ENCODE data around the gene C17orf58.

DNA sequence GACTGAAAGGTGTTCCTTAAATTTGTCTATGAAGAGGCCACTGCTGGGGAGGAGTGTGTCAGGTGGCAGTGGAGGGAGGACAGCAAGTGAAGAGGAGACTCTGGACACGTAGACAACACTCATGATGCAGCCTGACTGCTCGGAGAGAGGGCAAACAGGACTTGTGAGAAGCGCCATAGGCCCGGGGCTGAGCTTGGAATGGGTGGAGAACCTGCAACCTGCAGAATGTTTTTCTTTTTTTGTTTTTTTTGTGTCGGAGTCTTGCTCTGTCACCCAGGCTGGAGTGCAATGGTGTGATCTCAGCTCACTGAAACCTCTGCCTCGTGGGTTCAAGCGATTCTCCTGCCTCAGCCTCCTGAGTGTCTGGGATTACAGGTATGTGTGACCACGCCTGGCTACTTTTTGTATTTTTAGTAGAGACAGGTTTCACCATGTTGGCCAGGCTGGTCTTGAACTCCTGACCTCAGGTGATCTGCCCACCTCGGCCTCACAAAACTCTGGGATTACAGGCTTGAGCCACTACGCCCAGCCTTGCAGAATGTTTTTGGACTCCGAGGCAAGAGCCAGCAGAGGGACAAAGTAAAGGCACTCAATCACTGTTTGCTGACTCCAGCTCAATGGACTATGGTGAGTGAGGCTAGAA, 18.9 kb upstream of the C17orf58 start:
- TF ChIP-seq, protein P1, sequence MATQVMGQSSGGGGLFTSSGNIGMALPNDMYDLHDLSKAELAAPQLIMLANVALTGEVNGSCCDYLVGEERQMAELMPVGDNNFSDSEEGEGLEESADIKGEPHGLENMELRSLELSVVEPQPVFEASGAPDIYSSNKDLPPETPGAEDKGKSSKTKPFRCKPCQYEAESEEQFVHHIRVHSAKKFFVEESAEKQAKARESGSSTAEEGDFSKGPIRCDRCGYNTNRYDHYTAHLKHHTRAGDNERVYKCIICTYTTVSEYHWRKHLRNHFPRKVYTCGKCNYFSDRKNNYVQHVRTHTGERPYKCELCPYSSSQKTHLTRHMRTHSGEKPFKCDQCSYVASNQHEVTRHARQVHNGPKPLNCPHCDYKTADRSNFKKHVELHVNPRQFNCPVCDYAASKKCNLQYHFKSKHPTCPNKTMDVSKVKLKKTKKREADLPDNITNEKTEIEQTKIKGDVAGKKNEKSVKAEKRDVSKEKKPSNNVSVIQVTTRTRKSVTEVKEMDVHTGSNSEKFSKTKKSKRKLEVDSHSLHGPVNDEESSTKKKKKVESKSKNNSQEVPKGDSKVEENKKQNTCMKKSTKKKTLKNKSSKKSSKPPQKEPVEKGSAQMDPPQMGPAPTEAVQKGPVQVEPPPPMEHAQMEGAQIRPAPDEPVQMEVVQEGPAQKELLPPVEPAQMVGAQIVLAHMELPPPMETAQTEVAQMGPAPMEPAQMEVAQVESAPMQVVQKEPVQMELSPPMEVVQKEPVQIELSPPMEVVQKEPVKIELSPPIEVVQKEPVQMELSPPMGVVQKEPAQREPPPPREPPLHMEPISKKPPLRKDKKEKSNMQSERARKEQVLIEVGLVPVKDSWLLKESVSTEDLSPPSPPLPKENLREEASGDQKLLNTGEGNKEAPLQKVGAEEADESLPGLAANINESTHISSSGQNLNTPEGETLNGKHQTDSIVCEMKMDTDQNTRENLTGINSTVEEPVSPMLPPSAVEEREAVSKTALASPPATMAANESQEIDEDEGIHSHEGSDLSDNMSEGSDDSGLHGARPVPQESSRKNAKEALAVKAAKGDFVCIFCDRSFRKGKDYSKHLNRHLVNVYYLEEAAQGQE (IDR thresholded peaks at IDR 0.05; ENCODE audit: insufficient read depth in 1 of 2, low read depth in 2 of 2, low read length in 2 of 2) = no peak
- no peak for TF ChIP-seq POLR2AphosphoS5 (IDR thresholded peaks at IDR 0.05; ENCODE audit: low read depth, low read length)
- TF ChIP-seq TAF1 (IDR thresholded peaks at IDR 0.05; ENCODE audit: borderline replicate concordance, insufficient read depth, low read length) = no peak
